ENCODE data around the gene OXLD1.

DNA sequence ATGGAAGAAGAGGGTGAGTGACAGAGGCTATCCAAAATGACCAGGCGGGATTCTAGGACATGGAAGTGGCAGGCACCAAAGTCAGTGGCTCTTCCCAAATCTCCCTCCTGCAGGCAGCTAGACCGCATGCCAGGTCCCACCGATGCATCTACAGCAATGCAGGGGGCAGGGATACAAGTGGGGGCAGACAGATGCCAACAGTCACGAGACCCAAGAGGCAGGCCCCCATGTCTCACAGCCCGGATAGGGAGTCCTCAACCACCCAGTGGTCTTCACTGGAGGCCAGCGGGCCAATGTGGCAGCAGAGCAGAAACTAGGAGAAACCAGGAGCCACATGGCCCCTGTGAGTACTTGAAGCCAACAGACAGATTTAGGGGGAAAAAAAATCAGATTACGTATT, 49.5 kb downstream of the OXLD1 start:
- no peak for TF ChIP-seq EZH2 (IDR thresholded peaks at IDR 0.05; ENCODE audit: borderline replicate concordance, low read depth, low read length, severe bottlenecking)
- TF ChIP-seq, protein P1, sequence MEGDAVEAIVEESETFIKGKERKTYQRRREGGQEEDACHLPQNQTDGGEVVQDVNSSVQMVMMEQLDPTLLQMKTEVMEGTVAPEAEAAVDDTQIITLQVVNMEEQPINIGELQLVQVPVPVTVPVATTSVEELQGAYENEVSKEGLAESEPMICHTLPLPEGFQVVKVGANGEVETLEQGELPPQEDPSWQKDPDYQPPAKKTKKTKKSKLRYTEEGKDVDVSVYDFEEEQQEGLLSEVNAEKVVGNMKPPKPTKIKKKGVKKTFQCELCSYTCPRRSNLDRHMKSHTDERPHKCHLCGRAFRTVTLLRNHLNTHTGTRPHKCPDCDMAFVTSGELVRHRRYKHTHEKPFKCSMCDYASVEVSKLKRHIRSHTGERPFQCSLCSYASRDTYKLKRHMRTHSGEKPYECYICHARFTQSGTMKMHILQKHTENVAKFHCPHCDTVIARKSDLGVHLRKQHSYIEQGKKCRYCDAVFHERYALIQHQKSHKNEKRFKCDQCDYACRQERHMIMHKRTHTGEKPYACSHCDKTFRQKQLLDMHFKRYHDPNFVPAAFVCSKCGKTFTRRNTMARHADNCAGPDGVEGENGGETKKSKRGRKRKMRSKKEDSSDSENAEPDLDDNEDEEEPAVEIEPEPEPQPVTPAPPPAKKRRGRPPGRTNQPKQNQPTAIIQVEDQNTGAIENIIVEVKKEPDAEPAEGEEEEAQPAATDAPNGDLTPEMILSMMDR (IDR thresholded peaks at IDR 0.05; ENCODE audit: borderline replicate concordance, extremely low read depth, low read length, poor library complexity, severe bottlenecking): no peak

All from DND-41 (cell line).